Measurements from ENCODE around the gene POMT2.

The POMT2 gene

GRCh38 chr14:77271113-77271710 is 49.5 kb downstream of the POMT2 start, which contains the start of gene NGB:
Gene NGB, minus strand, starts transcription at chr14:77271206. Its CDS starts 269 bp downstream, at chr14:77270937.
- no peak for TF ChIP-seq GATA2 (IDR thresholded peaks at IDR 0.05; ENCODE audit: low read depth, low read length)
- TF ChIP-seq GATA3 (IDR thresholded peaks at IDR 0.05; ENCODE audit: low read depth, low read length): no peak

GRCh38 chr14:77270361-77271112 is 50.1 kb downstream of the POMT2 start:
- TF ChIP-seq GATA3 (IDR thresholded peaks at IDR 0.05; ENCODE audit: low read depth, low read length) (no peak), GATA2 (IDR thresholded peaks at IDR 0.05; ENCODE audit: low read depth, low read length) (no peak)

GRCh38 chr14:77268989-77269600 is 51.6 kb downstream of the POMT2 start:
- TF ChIP-seq GATA2 (IDR thresholded peaks at IDR 0.05; ENCODE audit: low read depth, low read length): no peak
- no peak for TF ChIP-seq GATA3 (IDR thresholded peaks at IDR 0.05; ENCODE audit: low read depth, low read length)

- TF ChIP-seq GATA2 (IDR thresholded peaks at IDR 0.05; ENCODE audit: low read depth, low read length): no peak
- TF ChIP-seq GATA3 (IDR thresholded peaks at IDR 0.05; ENCODE audit: low read depth, low read length): no peak
These were observed 52.6 kb downstream of the POMT2 start for GRCh38 chr14:77267937-77268699.

GRCh38 chr14:77266336-77266735 is 54.3 kb downstream of the POMT2 start:
- no peak for TF ChIP-seq GATA3 (IDR thresholded peaks at IDR 0.05; ENCODE audit: low read depth, low read length)
- TF ChIP-seq GATA2 (IDR thresholded peaks at IDR 0.05; ENCODE audit: low read depth, low read length): no peak

GRCh38 chr14:77265561-77266335 is 54.9 kb downstream of the POMT2 start:
- no peak for TF ChIP-seq GATA3 (IDR thresholded peaks at IDR 0.05; ENCODE audit: low read depth, low read length)
- TF ChIP-seq GATA2 (IDR thresholded peaks at IDR 0.05; ENCODE audit: low read depth, low read length): no peak

GRCh38 chr14:77265187-77265515 is 55.5 kb downstream of the POMT2 start:
- no peak for TF ChIP-seq GATA3 (IDR thresholded peaks at IDR 0.05; ENCODE audit: low read depth, low read length)
- TF ChIP-seq GATA2 (IDR thresholded peaks at IDR 0.05; ENCODE audit: low read depth, low read length): no peak

- TF ChIP-seq GATA2 (IDR thresholded peaks at IDR 0.05; ENCODE audit: low read depth, low read length) (no peak), GATA3 (IDR thresholded peaks at IDR 0.05; ENCODE audit: low read depth, low read length) (no peak)
These were observed 56.1 kb downstream of the POMT2 start for GRCh38 chr14:77264466-77265186.

- TF ChIP-seq GATA3 (IDR thresholded peaks at IDR 0.05; ENCODE audit: low read depth, low read length) (no peak), GATA2 (IDR thresholded peaks at IDR 0.05; ENCODE audit: low read depth, low read length) (no peak)
These were observed 60.1 kb downstream of the POMT2 start for GRCh38 chr14:77260631-77261030.

GRCh38 chr14:77260199-77260598 is 60.5 kb downstream of the POMT2 start:
- TF ChIP-seq GATA3 (IDR thresholded peaks at IDR 0.05; ENCODE audit: low read depth, low read length): no peak
- no peak for TF ChIP-seq GATA2 (IDR thresholded peaks at IDR 0.05; ENCODE audit: low read depth, low read length)

GRCh38 chr14:77259025-77259715 is 61.5 kb downstream of the POMT2 start:
- TF ChIP-seq GATA2 (IDR thresholded peaks at IDR 0.05; ENCODE audit: low read depth, low read length) (no peak), GATA3 (IDR thresholded peaks at IDR 0.05; ENCODE audit: low read depth, low read length) (no peak)

- no peak for TF ChIP-seq GATA3 (IDR thresholded peaks at IDR 0.05; ENCODE audit: low read depth, low read length)
- no peak for TF ChIP-seq GATA2 (IDR thresholded peaks at IDR 0.05; ENCODE audit: low read depth, low read length)
These were observed 62.1 kb downstream of the POMT2 start for GRCh38 chr14:77258566-77258965.

Data from SH-SY5Y (cell line).